ENCODE results near the gene DNAAF2.

GRCh38 chr14:49585803-49586672 lies 49.0 kb downstream of the DNAAF2 start, which contains the start of gene RPS29:
- TF ChIP-seq, protein P1, sequence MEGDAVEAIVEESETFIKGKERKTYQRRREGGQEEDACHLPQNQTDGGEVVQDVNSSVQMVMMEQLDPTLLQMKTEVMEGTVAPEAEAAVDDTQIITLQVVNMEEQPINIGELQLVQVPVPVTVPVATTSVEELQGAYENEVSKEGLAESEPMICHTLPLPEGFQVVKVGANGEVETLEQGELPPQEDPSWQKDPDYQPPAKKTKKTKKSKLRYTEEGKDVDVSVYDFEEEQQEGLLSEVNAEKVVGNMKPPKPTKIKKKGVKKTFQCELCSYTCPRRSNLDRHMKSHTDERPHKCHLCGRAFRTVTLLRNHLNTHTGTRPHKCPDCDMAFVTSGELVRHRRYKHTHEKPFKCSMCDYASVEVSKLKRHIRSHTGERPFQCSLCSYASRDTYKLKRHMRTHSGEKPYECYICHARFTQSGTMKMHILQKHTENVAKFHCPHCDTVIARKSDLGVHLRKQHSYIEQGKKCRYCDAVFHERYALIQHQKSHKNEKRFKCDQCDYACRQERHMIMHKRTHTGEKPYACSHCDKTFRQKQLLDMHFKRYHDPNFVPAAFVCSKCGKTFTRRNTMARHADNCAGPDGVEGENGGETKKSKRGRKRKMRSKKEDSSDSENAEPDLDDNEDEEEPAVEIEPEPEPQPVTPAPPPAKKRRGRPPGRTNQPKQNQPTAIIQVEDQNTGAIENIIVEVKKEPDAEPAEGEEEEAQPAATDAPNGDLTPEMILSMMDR (IDR thresholded peaks at IDR 0.05; ENCODE audit: poor library complexity), result no peak
- no peak for TF ChIP-seq EZH2 (IDR thresholded peaks at IDR 0.05; ENCODE audit: borderline replicate concordance)

Measured in hepatocyte (in vitro differentiated cells).